NCI-H510A (cell line): Measurements from ENCODE around the gene SCUBE1.

Source experiments
- DNase-seq: peaks from one replicate; lab custom pipeline; 2025; lab: John Stamatoyannopoulos, UW

Gene SCUBE1

GRCh38 chr22:43343262-43343669 lies at the start of gene SCUBE1:
SCUBE1 (minus strand) TSS chr22:43343372; CDS start chr22:43343261, 111 bp downstream.
- peak; percentile 27 for DNase-seq

- no peak for DNase-seq
Observed at GRCh38 chr22:43392385-43392989, 49.3 kb upstream of the SCUBE1 start.

DNA sequence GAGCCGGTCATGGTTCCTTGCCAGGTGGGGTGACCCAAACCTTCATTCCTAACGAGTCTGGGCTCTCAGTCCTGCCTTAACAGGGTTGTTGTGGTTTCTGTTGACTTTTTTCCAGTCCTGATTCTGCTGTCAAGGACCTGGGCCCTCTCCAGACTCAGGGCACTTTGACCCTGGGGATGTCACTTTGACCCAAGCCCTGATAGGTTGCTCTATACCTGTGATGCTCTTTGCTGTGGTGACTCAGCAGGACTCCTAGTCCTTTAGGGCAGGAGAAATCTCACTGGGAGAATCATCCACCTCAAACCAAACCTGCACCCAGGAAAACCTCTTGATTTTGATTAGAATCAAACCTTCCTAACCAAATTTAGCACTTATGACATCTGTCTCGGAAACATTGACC lies 48.1 kb upstream of the SCUBE1 start:
- DNase-seq, result no peak

- DNase-seq, result no peak
Observed at GRCh38 chr22:43390872-43391271, 47.7 kb upstream of the SCUBE1 start.

DNA sequence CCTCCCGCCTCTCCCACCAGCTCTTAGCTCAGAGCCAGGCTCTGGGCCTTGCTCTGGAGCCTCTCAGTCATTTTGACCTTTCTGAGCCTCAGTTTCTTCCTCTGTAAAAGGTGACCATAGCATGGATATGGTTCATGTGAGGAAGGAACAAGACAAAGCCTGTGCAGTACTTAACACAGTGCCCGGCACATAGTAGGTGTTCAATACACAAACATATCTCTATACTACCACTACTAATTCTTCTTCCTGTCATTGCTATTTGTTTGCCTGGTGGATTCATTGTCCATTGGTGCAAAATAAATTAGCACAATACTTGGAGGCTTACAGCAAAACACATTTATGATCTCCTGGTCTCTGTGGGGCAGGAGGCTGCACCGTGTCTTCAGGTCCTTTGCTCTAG lies 47.0 kb upstream of the SCUBE1 start:
- DNase-seq, result no peak

DNA sequence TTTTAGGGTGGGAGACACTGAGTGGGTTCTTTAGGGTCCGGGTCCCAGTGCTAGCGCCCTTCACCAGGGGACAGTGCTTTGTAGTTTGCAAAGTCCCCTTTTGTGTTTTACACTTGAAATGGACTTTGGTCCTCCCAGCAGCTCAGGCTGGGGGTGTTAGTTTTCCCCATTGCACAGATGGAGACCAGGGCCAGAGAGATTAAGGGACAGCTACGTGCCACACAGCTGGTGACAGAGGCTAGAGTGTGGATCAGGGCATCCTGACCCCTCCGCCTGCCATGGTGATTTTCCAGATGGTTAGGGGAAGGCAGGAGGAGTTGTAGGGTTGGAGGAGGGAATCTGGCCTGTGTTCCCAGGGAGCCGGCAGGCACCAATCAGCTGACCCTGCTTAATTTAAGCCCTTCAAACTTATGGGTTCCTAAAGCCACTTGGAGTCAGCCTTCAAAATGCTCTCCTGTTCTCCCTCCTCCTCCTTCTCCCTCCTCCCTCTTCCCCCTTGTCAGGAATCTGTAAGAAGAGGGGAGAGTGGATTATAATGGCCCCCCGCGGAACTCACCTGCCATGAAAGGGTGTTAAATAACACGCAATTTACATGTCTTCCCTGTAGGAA lies 46.2 kb upstream of the SCUBE1 start:
- no peak for DNase-seq

DNA sequence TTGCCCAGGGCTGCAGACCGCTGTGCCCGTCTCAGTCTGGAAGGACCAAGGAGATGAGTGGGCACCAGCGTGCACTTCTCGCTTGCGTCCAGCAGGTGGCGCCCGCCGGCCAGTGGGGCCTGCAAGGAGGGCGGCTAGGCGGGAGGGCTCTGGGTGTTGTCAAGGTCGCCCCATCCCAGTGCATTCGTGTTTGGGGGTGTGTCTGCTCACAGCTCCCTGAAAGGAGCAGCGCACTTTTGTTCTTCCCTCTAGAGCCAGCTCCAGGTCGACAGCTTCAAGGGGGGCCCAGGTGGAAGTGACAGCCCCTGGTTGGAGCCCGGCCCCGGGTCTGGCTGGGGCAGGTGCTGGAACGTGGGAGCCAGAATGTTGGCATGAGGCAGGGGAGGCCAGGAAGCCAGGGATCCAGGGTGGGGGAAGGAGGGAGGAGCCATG lies 45.3 kb upstream of the SCUBE1 start:
- DNase-seq, result peak; percentile 26

GRCh38 chr22:43387815-43388214 lies 44.6 kb upstream of the SCUBE1 start:
- DNase-seq, result no peak

DNA sequence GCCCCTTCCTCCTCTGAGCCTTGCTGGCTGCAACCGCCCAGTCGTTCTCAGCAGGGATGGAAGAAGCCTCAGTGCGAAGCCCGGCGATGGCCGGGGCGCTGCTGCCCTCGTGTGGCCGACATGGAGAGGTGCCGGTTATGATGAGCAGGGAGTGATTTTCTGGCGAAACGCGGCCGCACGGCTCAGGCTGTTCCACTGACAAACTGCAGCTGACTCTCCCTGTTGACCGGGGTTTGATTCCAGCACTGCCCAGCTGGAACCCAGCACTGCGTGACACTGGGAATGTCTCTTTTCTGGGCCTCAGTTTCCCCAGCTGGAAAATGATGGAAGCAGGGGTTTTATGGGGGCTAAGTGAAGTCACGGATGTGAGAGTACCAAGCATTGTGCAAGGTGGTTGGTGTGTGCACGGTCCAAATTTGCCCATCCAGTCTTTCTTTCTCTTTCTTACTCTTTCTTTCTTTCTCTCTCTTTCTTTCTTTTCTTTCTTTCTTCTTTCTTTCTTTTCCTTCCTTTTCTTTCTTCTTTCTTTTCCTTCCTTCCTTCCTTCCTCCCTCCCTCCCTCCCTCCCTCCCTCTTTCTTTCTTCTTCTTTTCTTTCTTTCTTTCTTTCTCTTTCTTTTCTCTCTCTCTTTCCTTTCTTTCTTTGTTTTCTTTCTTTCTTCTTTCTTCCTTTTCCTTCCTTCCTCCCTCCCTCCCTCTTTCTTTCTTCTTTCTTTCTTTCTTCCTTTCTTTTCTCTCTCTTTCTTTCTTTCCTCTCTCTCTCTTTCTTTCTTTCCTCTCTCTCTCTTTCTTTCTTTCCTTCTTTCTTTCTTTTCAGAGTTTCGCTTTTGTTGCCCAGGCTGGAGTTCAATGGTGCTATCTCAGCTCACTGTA lies 42.8 kb upstream of the SCUBE1 start:
- DNase-seq, result peak; percentile 18

- DNase-seq, result no peak
Observed at GRCh38 chr22:43384863-43385262, 41.7 kb upstream of the SCUBE1 start.

DNA sequence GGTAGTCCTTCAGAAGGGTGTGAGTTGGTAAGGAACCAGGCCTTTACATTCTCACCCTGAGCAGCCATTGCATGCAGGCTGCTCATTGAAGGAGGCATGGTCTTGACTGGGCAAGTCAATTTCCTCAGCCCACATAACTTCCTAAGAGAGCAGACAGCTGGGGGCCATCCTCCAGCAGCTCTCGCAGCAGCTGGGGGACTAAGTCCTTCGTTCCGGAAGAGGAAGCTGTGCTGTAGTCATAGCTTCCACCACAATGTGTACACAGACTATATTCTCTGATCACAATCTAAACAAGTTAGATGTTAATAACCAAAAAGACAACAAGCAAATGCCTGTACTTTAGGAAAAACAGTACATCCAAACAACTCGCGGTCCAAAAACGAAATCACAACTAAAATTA lies 38.5 kb upstream of the SCUBE1 start:
- DNase-seq, result no peak

DNA sequence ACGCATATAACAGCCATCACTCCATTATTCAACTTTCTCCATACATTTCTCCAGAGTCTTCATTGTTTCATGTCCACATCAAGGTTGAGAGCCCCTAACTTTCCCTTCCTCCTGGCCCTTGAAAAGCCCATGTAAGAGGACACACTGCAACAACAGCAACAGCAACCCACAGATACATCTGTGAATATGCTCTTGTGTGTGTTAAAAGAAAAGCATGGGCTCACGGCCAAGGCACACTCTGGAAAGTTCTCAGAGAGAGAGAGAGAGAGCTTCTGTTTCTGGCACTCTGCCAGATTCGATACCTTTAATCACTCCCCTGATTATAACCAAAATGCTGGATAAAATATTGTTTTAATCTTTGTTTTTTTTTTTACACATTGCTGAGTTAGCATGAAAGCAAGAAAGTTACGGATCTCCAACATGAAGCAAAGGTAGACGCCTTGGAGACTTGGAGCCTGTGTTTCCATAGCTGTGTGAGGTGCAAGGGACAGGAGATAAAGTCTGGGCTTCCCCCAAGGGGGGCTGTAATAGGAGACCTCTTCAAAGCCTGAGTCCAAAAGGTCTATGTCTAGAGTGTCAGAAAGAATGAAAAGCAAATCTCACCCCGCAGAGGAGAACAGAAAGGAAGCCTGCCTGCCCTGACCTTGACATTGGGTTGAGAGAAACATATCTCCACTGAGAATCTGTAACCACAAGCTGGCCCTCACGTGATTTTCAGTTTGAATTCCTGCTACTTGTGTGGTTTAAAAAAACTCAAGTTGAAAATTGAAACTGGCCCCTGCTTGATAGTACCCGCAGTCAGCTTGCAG lies 34.9 kb upstream of the SCUBE1 start:
- DNase-seq, result no peak

DNA sequence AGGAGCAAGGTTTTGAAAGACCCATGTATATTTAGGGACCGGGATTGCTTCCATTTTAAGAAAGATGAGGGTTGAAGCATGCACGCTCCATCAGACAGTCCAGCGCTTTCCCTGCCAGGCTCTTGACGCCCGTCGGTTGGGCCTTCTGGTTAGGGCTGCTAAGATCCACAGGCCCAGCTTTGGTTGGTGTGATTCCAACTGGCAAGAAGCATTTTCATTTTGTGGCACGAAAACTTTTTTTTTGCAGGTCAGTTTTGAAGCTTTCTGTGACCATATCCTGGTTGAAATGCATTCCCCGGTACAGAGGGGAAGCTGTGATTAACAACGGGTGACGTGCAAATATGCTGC lies 34.4 kb upstream of the SCUBE1 start:
- no peak for DNase-seq

DNA sequence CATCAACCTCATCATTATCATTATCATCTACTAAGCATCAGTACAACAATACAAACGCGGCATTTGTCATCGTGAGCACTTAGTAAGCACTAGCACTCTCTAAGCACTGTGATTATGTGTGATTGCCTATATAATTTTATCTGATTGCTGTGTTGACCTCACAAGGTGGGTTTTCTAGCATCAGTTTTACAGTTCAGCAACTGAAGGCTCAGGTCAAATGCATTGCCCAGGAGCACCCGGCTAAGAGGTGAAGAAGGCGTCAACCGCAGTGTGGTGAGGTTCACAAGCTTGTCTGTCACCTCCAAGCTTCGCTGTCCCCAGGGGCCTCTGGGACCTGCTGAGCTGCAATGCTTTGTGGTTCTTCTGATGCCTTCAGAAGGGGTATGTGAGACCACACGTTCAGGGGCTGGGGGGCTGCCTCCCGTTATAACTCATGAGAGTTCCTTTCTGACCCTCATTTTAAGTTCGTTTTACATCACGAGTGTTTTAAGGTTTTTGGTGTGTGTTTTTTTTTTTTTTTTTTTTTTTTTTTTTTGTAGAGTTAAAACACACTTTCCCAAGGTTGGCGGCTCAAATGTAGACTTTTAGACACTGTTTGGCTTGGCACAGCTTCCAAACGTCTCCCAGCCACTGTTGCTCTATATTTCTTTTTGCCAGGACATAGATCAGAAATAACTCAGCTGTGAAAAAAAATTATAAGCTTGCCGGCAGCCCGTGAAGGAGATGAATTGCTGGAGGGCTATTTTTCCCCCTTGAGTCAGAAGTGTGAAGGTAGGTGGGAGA lies 33.8 kb upstream of the SCUBE1 start:
- no peak for DNase-seq

- DNase-seq, result no peak
Observed at GRCh38 chr22:43375951-43376455, 32.8 kb upstream of the SCUBE1 start.

DNA sequence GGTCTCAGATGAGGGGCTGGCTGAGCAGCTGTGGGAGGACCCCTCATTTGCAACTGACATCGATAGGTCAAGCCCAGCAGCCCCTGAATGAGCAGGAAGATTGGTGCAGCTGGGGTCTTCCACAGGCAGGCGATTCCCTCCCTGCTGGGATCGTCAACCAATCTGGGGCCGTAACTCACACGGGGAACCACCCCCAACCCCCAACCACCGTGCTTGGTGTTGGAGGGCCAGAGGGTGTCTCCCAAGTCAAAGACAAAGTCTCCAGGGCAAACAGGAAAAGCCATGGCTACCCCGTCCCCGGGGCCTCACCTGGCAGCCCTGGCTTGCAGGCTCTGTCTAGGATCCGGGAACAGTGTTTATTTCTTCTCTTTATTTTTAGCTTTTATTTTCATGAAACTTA lies 26.9 kb upstream of the SCUBE1 start:
- DNase-seq, result no peak

GRCh38 chr22:43365715-43366440 lies 22.7 kb upstream of the SCUBE1 start:
- DNase-seq, result no peak

DNA sequence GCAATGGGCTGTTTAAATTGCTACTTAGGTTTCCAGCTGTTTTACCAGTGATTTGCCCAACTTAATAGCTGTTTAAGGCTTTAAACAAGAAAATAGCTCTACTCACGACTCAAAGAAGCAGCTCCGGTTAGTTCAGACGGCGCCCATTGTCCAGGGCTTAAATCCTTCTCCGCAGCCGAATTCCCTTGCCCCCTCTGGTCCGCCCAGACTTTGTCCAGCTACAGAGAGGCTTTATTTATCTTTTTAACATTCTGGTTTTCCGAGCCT lies 20.9 kb upstream of the SCUBE1 start:
- DNase-seq, result no peak

- DNase-seq, result no peak
Observed at GRCh38 chr22:43363315-43364168, 20.4 kb upstream of the SCUBE1 start.

GRCh38 chr22:43360576-43360975 lies 17.4 kb upstream of the SCUBE1 start:
- no peak for DNase-seq
